HG03521 (cell line): ENCODE data around the gene AKR1C8.
"Not testable (repeated sequence)": the region's sequence is repeated elsewhere in the genome, so short reads cannot be mapped to it uniquely, and the experiment has no call there.

ENCODE experiments used
- ATAC-seq: cut with Tn5 transposase; IDR thresholded peaks from one replicate; pipeline ENCODE4 v1.9.1; 2021; ENCODE audit warnings: mild to moderate bottlenecking, moderate library complexity; ENCODE audit not compliant: unreplicated experiment

AKR1C8 gene

DNA sequence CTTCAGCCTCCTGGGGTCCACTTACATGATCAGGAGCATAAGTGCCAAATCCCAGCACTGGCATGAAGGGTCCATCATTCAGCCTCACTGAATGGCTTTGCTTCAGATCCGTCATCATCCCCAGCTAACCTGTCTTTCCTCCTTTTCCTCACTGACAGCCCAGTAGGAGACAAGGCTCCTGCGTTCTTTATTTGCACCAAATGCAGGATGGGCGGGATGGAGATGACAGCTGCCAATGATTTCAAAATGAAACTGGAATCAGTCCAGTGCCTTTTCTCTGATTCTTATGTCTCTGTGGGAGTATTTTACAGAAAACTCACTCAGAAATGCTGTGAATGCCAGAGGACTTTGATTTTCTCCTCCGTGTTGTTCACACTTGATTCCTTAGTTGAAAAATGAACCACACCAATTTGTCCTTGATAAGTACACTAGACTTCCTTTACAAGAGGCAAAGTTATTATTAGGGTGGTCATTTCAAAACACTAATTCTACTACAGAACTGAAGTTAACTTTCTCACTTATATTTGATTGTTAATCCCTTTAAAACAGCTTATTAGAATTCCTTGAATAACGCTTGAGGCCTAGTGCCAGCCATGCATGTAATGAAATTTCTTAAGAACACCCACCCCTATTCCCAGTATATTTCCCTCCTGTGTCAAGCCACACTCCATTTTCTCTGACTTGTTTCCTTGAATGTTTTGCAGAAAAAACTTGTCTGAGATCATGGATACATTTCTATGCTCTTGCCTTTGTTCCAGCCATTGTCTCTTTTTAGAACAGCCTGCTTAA, at the start of gene AKR1C8:
TSS of gene AKR1C8 (minus strand) at position 164 of the 789 bp plus-strand sequence. CDS start at position 118, 46 bp downstream.
- no peak for ATAC-seq

DNA sequence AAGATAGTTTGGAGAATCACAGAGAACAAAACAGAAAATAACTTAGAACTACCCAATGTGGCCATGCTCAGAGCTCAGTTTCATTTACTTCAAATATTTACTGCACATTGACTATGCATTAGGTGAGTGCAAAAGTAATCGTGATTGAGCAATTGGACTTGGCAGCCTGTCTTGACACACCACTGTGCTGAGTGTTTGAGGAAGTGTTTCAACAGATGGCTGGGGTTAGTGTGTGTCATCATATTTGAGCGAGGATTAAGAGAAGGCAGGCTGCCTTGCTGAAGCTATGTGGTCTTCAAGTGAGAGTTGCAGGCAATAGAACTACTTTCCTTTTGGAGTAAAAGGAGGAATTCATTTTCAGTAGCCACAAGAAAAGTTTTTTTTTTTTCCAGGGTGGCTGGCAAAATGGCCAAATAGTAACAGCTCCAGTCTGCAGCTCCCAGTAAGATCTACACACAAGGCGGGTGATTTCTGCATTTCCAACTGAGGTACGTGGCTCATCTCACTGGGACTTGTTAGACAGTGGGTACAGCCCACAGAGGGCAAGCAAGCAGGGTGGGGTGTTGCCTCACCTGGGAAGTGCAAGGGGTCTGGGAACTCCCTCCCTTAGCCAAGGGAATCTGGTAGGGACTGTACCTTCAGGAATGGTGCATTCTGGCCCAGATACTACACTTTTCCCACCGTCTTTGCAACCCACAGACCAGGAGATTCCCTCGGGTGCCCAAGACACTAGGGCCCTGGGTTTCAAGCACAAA, 49.3 kb upstream of the AKR1C8 start:
- ATAC-seq = no peak

DNA sequence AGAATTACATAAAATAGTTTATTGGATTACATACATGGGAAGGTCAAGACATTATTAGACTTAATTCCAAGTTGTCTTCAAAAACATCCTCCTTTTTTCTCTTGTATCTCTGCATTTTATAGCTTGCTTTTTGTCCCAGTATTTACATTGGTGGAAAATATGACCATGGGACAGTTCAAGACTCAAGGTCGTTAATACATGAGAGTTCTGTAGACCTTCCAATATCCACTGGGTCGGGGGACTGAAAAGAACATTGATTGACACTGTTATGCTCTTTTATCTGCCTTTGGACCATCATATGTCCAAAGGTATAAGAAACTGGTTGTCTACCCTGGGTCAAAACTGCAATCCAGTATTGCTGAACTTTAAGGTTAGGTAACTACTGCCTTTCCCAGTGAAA, 48.4 kb upstream of the AKR1C8 start:
- no peak for ATAC-seq

DNA sequence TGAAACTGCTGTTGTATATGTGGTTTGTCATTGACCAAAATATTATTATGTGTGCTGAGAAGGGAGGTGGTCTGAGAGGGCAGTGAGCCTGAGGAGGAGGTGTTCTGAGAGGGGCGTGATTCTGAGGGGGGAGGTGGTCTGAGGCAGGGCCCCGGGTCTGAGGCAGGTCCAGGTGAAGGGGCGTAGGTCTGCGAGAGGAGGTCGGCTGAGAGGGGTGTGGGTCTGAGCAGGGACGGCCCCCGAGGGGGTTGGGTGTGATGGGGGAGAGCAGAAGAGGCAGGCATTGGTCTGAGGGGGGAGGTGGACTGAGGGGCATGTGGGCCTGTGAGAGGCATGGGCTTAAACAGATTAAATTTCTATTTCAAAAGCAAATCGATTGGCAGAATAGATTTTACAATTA, 44.1 kb upstream of the AKR1C8 start:
- no peak for ATAC-seq

DNA sequence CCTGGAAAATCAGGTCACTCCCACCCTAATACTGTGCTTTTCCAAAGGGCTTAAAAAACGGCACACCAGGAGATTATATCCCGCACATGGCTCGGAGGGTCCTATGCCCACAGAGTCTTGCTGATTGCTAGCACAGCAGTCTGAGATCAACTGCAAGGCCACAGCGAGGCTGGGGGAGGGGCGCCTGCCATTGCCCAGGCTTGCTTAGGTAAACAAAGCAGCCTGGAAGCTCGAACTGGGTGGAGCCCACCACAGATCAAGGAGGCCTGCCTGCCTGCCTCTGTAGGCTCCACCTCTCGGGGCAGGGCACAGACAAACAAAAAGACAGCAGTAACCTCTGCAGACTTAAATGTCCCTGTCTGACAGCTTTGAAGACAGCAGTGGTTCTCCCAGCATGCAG, 38.0 kb upstream of the AKR1C8 start:
- not testable (repeated sequence) for ATAC-seq

DNA sequence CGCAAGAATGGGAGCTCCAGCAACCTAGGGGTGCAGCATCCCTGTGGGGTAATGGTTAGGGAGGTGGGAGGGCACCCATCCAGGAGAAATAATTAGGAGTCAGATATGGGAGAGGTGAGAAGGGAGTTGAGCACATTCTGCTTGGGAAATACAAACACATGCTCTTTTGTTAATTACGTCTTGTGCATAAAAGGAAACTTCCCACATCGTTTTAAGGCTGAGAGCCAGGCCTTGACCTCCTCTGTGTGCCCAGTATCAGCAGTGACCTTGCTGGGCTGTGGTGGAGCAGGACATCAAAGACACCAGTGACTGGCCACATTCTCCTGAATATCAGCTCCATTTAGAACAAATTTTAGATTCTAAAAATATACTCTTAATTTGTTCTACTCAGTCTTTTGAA, 34.3 kb upstream of the AKR1C8 start:
- ATAC-seq = no peak

DNA sequence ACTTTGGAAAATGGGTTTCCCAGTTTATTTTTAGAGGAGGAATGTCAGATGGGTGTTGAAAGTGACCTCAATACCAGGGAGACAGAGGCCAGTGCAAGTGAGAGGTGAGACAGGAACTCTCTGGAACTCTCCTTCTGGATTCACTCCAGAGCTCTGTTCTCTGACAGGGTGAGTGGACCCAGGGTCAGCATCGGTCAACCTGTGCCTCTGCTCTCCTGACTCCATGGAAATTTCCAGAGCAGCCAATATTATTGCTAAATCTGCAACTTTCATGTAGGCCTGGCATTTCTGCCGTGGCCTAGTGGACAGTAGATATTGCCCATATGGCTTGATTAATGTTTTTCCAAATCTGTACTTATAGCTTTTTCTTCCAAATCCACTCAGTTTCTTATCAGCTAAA, 31.9 kb upstream of the AKR1C8 start:
- no peak for ATAC-seq

DNA sequence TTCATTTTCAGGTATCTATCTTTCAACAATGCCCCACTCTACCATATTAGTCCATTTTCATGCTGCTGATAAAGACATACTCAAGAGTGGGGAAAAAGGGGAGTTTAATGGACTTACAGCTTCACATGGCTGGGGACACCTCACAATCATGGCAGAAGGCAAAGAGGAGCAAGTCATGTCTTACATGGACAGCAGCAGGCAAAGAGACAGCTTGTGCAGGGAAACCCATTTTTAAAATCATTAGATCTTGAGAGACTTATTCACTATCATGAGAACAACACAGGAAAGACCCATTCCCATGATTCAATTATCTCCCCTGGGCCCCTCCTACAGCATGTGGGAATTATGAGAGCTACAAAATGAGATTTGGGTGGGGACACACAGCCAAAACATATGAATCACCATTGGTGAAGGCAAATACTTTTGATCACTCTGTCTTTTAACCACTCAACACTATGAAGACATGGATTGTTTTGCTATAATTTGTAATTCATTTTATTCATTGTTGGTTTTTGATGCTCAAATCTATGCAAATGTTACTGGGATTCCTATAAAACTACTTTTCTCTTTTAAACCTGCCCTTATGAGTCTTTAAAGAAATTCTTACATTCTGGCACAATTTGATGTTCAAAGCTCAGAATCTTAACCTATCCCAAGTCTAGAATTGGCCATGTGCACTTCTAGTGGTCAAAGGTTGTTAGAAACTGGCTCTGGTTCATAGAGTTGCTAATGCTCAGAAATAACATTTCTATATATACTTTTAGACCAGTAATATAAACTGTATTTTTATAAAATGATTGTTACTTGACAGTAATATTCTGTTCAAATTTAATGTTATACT, 27.0 kb upstream of the AKR1C8 start:
- ATAC-seq = no peak

DNA sequence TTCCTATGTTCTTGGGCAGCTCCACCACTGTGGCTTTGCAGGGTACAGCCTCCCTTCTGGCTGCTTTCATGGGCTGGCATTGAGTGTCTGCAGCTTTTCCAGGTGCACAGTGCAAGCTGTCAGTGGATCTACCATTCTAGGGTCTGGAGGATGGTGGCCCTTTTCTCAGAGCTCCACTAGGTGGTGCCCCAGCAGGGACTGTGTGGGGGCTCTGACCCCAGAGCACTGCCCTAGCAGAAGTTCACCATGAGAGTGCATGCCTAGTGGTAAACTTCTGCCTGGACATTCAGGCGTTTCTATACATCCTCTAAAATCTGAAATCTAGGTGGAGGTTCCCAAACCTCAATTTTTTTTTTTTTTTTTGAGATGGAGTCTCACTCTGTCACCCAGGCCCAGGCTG, 25.3 kb upstream of the AKR1C8 start:
- not testable (repeated sequence) for ATAC-seq

DNA sequence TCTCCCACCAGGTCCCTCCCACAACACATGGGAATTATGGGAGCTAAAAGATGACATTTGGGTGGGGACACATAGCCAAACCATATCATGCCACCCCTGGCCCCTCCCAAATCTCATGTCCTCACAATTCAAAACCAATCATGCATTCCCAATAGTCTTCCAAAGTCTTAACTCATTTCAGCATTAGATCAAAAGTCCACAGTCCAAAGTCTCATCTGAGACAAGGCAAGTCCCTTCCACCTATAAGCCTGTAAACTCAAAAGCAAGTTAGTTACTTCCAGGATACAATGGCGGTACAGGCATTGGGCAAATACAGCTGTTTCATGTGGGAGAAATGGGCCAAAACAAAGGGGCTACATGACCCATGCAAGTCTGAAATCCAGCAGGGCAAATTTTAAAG, 24.8 kb upstream of the AKR1C8 start:
- ATAC-seq = not testable (repeated sequence)

DNA sequence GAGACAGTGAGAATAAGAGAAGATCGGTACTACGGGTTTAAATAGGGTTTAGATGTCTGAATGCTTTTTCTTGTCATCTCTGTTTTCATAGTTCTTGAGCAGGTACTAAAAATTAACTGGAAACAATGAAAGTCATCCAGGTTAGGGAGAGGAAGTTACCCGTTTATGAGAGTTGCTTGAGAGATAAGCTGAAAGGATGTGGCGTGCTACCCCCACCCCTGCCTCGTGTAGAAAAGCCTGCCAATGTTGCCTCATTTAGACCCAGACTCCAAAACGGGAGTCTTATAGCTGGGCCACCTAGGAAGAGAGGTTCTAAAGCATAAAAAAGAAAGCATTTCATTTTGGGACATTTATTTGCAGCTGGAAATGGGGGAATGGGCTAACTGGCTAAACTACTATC, 21.8 kb upstream of the AKR1C8 start:
- no peak for ATAC-seq

DNA sequence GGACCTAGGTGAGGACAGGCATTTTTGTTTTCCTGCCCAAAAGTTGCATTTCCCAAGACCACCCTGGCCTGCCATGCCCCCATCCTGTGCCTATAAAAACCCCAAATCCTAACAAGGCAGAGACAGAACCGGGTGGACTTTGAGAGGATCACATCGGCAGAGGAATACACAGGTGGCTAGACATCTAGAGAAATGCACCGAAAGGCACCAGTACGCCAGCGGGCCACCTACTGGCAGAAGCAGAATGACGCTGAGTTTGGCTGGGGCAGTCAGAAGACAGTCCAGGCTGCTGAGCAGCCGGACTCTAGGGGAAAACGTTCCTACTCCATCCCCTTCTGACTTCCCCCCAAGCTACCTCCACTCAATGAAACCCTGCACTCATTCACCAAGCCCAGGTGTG, 14.4 kb upstream of the AKR1C8 start:
- ATAC-seq = no peak

DNA sequence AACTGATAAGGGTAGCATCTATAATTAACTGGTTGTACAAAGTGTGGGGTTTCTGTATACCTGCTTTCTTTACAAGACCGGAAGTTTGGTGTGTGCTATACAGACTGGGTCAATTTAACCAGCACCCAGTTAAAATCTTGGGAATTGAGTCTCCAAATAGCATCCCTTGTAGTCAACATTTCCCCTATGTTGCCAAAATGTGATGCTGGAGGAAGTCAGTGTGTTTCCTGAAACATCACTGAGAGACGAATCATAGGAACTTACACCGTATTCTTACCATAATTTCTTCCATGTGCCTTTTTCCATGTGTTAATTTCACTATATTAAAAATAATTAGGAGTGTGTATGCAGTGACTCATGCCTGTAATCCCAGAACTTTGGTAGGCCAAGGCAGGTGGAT, 13.4 kb upstream of the AKR1C8 start:
- ATAC-seq = no peak

DNA sequence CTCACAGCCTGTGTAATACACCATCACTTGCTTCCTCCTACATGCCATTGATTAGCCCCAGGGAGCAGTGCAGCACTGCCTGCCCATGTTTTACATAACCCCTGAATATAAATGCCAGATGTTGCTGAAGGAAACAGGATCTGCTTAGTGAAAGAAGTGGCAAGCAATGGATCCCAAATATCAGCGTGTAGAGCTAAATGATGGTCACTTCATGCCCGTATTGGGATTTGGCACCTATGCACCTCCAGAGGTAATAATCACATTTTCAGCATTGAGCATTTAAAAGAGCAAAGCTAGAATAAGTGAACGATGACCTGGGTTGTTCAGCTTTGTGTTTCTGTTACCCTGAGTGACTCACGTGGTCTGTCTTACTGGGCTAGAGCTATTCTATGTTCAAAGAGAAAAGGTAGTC, 11.8 kb upstream of the AKR1C8 start, which contains the start of gene AKR1C4:
TSS of gene AKR1C4 (plus strand) at position 136 of the 412 bp plus-strand sequence. CDS start at position 167, 31 bp downstream.
- no peak for ATAC-seq

DNA sequence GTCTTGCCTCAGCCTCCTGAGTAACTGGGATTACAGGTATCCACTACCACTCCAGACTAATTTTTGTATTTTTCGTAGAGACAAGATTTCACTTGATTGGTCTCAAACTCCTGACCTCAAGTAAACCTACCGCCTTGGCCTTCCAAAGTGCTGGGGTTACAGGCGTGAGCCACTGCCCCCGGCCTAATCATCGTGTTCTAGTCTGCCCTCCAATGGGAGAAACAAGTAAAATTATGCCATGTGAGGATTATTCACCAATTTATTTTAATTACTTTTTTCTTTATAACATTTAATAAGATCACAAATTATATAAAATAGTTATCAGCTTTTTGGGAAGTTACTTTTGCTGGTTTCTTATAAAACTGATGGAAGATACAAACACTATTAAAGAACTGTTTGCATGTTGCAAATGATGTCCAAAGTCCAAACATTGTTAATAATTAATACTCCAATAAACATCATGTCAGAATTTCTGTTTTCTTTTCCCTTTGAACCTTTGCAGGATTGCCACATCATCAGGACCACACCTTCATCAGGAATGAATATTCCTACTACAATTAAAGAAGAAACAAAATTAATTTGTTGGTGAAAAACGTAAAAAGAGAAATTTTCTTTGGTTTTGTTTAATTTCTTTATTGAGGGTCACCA, 10.9 kb upstream of the AKR1C8 start:
- ATAC-seq = no peak

DNA sequence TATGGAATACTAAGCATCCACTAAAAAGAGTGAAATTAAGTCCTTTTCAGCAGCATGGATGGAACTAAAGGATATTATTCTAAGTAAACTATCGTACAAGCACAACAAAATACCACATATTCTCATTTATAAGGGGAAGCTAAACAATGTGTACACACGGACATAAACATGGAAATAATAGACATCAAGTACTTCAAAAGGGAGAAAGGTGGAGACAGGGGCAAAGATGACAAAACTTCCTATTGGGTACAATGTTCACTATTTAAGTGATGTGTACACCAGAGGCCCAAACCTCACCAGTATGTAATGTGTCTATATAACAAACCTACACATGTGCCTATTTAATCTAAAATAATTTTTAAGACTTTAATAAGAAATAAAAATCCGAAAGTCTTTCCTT, 9.5 kb upstream of the AKR1C8 start:
- no peak for ATAC-seq

DNA sequence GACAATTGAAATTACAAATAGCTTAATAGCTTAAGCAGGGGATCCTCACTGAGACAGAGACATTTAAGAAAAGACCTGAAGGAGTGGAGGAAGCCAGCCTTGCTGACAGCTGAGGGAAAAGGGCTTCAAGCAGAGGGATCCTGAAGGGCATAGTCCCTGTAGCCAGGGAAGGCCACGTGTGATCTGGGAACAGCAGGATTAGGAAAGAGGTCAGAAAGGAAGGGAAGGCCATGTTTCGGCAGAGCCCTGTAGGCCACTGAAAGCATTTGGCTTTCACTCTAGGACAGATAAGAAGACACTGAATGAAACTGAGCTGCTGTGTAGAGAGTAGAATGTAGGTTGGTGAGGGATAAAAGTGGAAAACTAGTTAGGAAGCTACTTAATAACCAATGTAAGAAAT, 3.4 kb upstream of the AKR1C8 start:
- no peak for ATAC-seq

DNA sequence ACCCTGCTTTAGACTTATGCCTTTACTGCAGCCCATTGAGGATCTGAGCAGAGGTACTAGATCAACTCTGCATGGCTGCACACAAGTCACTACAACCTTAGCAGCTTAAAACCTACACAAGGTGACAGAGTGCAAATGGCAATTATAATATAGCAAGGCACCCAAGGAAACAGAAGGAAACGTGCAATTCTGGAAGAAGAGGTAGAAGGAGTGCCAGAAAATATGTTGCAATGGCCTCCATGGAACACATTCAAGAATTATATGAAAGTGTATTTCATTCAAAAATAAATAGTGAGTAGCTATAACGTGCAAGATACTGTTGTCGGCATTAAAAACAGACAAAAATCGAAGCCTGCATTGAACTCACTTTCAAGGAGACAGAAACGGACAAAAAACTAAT, 2.9 kb upstream of the AKR1C8 start:
- ATAC-seq = no peak

DNA sequence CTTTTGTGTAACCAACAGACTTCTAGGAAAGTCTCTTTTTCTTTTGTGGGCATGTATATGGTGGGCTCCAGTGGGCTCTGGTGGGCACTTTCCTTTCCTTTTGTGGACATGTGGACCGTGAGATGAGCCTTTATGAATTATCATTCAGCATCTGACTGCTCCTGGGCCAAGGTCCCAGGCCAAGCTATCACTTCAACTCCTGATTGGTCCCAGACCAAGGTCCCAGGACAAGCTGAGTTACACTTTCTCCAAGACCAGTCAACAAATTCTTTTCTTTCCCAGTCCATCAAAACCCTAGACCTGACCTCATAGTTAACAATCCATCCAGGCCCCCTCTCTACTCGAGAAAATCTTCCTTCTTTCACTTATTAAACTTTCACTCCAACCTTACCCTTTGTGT, 1.0 kb downstream of the AKR1C8 start:
- ATAC-seq = no peak

DNA sequence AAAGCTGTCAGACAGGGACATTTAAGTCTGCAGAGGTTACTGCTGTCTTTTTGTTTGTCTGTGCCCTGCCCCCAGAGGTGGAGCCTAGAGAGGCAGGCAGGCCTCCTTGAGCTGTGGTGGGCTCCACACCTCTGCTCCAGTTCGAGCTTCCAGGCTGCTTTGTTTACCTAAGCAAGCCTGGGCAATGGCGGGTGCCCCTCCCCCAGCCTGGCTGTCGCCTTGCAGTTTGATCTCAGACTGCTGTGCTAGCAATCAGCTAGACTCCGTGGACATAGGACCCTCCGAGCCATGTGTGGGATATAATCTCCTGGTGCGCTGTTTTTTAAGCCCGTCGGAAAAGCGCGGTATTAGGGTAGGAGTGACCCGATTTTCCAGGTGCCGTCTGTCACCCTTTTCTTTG, 4.4 kb downstream of the AKR1C8 start:
- ATAC-seq = not testable (repeated sequence)

DNA sequence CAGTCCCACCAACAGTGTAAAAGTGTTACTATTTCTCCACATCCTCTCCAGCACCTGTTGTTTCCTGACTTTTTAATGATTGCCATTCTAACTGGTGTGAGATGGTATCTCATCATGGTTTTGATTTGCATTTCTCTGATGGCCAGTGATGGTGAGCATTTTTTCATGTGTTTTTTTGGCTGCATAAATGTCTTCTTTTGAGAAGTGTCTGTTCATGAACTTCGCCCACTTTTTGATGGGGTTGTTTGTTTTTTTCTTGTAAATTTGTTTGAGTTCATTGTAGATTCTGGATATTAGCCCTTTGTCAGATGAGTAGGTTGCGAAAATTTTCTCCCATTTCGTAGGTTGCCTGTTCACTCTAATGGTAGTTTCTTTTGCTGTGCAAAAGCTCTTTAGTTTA, 9.4 kb downstream of the AKR1C8 start:
- not testable (repeated sequence) for ATAC-seq
